Activated CD8-positive, alpha-beta memory T cell treated with anti-CD3 and anti-CD28 coated beads, Interleukin-2, amount 10 ng/mL, durations not matched to agents 7 days and 5 days (primary cell): Measurements from ENCODE around the gene UBAP2. TPM values are rescaled to one million over a fixed set of nuclear protein-coding genes. Genes with fewer than 3 reads are reported as not detected.

ENCODE experiments used
- ATAC-seq: fragments of 150-1000 bp; cut with Tn5 transposase; one replicate; pipeline ENCODE4 v1.10.0; 2021; ENCODE audit warnings: moderate library complexity
- CTCF ChIA-PET: fragments of 350-600 bp; sonication (Branson Sonifier 250); formaldehyde crosslinking; loops from one replicate; lab custom pipeline; 2021; ENCODE audit warnings: antibody characterized with exemption; lab: Charles Lee
- DNase-seq: peaks from one replicate; pipeline ENCODE4 v3.0.0-alpha.2; 2020
- H3K27ac Mint-ChIP-seq: one replicate; pipeline ENCODE4 v1.8.0; 2021; ENCODE audit warnings: mild to moderate bottlenecking, mixed read lengths
- H3K27me3 Mint-ChIP-seq: one replicate; pipeline ENCODE4 v1.8.0; 2021; ENCODE audit warnings: mixed read lengths
- H3K36me3 Mint-ChIP-seq: one replicate; pipeline ENCODE4 v1.8.0; 2021; ENCODE audit warnings: mild to moderate bottlenecking, mixed read lengths
- H3K4me1 Mint-ChIP-seq: one replicate; pipeline ENCODE4 v1.8.0; 2021; ENCODE audit warnings: mixed read lengths
- H3K4me3 Mint-ChIP-seq: one replicate; pipeline ENCODE4 v1.8.0; 2021; ENCODE audit warnings: mild to moderate bottlenecking, moderate library complexity, mixed read lengths
- H3K9me3 Mint-ChIP-seq: one replicate; pipeline ENCODE4 v1.8.0; 2022; ENCODE audit warnings: low read depth, mixed read lengths
- total RNA-seq, 2 experiments: library from RNA; stranded (reverse); gene quantifications; one replicate each; pipeline ENCODE4 v1.2.3, GENCODE V29; 2021

Gene UBAP2
- total RNA-seq, 2 experiments from 2014 or later, result 50.5 to 60.9 TPM

DNA sequence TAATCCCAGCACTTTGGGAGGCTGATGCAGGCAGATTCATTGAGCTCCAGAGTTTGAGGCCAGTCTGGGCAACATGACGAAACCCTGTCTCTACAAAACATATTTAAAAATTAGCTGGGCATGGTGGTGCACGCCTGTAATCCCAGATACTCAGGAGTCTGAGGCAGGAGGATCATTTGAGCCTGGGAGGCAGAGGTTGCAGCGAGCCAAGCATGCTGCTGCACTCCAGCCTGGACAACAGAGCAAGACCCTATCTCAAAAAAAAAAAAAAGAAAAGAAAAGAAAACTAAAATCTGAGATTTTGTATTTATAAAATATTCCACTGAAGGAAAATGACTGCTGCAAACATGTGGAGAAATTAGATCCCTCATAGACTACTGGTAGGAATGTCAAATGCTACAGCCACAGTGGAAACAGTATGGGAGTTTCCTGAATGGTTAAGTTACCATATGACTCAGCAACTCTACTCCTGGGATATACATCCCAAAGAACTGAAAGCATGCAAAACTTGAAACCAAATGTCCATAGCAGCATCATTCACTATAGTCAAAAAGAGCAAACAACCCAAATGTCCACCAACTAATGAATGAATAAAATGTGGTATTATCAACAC is 106.1 kb downstream of the UBAP2 start:
- H3K27me3 Mint-ChIP-seq, result no peaks in the 10 kb centered on the region
- H3K36me3 Mint-ChIP-seq, result peaks cover 45% of the 10 kb centered on the region
- H3K4me3 Mint-ChIP-seq, result no peak overlapping the region
- H3K27ac Mint-ChIP-seq, result no peak overlapping the region
- DNase-seq (no peak), ATAC-seq (no peak)
- H3K4me1 Mint-ChIP-seq, result no peaks in the 10 kb centered on the region
- no peaks in the 10 kb centered on the region for H3K9me3 Mint-ChIP-seq
- CTCF ChIA-PET, result no interaction called here

DNA sequence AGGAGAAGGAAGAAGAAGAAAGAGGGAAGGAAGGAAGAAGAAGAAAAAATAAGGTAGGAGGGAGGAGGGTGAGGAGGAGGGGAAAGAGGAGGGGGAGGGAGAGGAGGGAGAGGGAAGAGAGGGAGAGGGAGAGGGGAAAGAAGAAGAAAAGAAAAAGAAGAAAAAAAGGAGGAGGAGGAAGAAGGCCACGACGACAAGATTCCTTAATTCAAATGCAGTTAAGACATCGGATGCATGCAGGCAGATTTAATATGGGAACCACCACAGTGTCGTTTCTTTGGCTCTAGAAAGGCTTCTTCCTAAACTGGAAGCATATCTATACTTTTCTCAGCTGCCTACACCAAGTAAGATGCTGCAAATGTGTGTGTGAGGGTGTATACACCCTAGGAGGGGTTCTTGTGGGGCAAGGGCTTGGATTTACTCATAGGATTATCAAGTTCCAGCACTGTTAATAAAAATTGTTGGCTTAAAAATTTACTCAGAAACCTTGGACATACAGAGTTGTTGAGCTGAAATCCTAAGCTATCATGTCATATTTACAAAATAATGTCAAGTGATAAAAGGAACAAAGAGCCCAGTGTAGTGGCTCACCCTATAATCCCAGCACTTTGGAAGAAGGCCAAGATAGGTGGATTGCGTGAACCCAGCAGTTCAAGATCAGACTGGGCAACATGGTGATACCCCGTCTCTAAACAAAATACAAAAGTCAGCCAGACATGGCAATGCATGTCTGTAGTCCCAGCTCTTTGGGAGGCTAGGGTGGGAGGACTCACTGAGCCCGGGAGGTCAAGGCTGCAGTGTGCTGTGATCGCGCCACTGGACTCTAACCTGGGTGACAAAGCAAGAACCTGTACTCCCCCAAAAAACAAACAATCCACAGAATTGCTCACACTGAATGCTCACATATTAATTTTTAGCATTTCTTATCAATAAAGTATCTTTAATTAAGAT is 108.5 kb downstream of the UBAP2 start:
- H3K36me3 Mint-ChIP-seq, result peaks cover 43% of the 10 kb centered on the region
- peak; percentile 23 for ATAC-seq
- H3K4me3 Mint-ChIP-seq, result no peak overlapping the region
- no peak for DNase-seq
- no peaks in the 10 kb centered on the region for H3K9me3 Mint-ChIP-seq
- CTCF ChIA-PET, result no interaction called here
- H3K27ac Mint-ChIP-seq, result no peak overlapping the region
- no peaks in the 10 kb centered on the region for H3K27me3 Mint-ChIP-seq
- H3K4me1 Mint-ChIP-seq, result no peaks in the 10 kb centered on the region

DNA sequence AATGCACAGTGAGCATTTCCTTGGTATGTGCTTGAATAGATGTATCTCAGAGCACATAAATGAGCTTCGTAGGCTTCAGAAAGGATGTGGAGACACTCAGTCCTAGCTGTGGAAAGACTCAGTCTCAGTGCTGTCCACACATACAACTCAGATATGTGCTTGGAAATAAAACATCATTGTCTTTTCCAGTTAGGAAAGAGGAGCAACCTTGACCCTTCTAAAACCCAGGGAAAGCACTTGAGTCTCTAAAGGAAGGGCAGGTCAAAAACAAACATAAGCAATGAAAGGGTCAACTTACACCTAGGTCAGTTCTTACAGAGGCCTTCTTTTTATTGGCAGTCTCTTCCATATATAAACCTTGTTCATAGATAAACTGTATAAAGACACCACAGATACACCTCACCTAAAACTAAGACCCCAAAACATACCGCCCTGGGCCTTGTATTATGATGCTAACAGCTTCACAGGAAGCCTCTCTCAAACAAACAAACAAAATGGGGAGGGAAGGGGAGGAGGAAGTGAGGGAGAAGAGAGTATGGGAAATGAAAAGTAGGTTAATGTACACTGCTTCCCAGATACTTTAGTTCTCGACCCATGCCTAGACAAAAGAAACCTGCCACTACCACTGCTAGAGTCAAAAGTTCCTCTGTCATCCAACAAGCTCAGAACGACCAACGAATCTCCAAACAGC is 114.4 kb downstream of the UBAP2 start:
- H3K27me3 Mint-ChIP-seq, result no peaks in the 10 kb centered on the region
- ATAC-seq, result no peak
- no peaks in the 10 kb centered on the region for H3K4me1 Mint-ChIP-seq
- peak overlapping the region; percentile 22 for H3K27ac Mint-ChIP-seq
- H3K9me3 Mint-ChIP-seq, result no peaks in the 10 kb centered on the region
- DNase-seq, result no peak
- H3K36me3 Mint-ChIP-seq, result peaks cover 36% of the 10 kb centered on the region
- CTCF ChIA-PET, result interaction anchor here (1.2 to 2.5 kb wide), 2 partner anchors 10 to 11 kb away, joined by 3 to 9 read pairs; no protein-coding TSS in a partner anchor
- H3K4me3 Mint-ChIP-seq, result no peak overlapping the region

DNA sequence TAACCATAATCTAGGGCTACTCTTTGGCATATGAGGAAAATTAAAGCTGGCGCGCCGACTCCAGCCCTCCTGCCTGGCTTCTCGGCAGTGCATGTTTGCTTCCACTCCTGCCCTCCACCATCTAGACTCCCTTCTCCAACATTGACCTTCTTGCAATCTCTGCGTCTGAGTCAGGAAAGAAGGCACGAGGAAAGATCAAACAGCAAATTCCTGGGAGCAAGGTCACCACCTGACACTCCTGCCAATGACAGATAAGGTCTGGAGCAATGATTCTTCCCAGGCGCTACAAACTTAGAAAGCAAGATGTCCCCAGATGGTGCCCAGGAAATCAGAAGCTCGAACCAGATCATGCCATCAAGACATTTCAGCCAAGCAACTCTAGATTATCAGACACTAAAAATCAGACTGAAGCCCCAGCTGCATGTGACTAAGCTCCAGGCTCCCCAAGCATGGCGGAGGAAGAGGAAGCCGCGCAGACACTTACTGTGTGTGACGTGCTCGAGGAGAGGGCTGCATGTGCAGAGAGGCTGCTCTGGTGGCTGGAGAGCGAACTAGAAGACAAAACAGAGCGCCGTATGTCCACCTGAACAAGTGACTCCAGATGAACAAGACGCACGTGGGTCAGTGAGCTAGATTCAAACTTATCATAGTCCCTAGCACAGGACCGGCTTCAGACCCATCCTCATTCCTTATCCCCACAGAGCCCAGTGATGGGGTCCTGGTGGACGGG is 116.4 kb downstream of the UBAP2 start:
- Mint-ChIP-seq H3K9me3 (no peaks in the 10 kb centered on the region), H3K27me3 (no peaks in the 10 kb centered on the region), H3K36me3 (peaks cover 38% of the 10 kb centered on the region), H3K4me3 (no peak overlapping the region), H3K4me1 (no peaks in the 10 kb centered on the region), H3K27ac (no peak overlapping the region)
- CTCF ChIA-PET, result interaction anchor here (2.5 kb wide), 1 partner anchor 8 kb away, joined by 9 read pairs; no protein-coding TSS in a partner anchor
- DNase-seq (no peak), ATAC-seq (no peak)

DNA sequence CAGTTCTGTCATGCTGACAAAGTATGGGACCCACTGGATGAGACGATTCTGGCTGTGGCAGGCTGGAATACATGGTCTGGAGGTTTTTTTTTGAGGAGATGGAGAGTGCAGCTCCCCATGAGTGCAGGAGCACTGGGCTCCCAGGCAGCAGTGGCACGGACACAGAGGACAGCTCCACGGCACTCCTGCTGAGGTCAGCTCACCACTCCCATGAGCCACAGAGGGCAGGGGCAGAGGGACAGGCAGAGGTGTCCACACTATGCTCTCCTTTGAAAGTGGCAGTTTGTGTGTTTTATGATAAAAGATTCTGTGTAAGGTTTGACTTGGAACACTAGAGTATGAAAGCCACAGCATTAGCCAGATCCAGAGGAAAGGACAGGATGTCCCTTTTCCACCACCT is 117.4 kb downstream of the UBAP2 start:
- CTCF ChIA-PET, result no interaction called here
- H3K27me3 Mint-ChIP-seq, result no peaks in the 10 kb centered on the region
- H3K27ac Mint-ChIP-seq, result no peak overlapping the region
- peaks cover 36% of the 10 kb centered on the region for H3K36me3 Mint-ChIP-seq
- ATAC-seq, result no peak
- no peak overlapping the region for H3K4me3 Mint-ChIP-seq
- no peaks in the 10 kb centered on the region for H3K4me1 Mint-ChIP-seq
- no peak for DNase-seq
- no peaks in the 10 kb centered on the region for H3K9me3 Mint-ChIP-seq

DNA sequence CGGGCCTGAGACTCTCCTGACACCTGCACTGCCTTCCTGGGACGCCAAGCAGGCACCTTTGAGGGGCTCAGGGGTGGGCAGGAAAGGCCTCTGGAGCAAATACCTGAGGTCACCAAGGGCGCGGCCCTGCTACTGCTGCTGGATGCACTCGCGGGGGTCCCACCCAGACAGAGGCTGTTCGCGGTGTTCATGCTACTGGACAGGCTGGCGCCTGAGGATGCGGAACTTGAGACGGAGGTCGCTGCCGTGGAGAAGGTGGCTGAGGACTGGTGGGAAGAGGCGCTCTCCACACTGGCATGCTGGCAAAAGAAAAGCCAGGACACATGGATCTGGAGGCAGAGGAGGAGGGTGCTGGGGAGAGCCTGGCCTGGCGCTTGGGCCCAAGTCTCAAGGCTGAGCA is 121.0 kb downstream of the UBAP2 start:
- no peak overlapping the region for H3K27ac Mint-ChIP-seq
- H3K4me1 Mint-ChIP-seq, result no peaks in the 10 kb centered on the region
- no peak for ATAC-seq
- H3K27me3 Mint-ChIP-seq, result no peaks in the 10 kb centered on the region
- DNase-seq, result no peak
- CTCF ChIA-PET, result no interaction called here
- H3K36me3 Mint-ChIP-seq, result peaks cover 26% of the 10 kb centered on the region
- no peak overlapping the region for H3K4me3 Mint-ChIP-seq
- no peaks in the 10 kb centered on the region for H3K9me3 Mint-ChIP-seq

DNA sequence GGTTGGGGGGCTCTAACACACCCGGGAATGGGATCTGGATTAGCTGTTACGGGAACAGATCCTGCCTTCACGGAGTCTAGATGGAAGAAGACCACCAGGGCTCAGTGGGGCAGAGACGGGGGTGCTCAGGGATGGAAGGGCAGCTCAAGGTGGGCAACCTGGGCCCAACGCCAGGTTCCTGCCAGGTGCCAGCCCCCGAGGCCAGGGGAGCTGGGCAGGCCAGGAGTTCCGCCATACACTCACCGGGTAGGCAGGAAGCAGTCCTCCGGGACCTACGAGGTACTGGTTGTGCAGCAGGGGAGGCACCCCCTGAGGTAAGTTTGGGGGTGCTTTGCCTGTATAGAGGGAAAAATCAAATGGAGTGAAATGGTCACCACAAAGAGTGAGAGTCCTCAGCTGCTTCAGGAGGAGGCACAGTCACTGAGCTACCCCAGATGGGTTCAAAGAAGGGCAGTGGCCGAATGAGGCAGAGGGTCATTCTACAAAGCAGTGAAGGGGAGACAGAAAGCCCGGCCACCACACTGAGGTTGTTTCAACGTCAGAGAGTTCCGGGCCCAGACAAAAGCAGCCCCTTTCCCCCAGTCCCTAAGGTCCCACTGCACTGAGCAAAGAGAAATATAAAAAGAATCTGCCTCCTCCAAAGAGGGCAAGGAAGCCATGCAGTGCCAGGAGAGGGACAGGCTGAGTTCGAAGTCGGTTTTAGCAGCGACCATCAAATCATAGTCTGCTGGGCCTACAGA is 121.8 kb downstream of the UBAP2 start:
- ATAC-seq, result no peak
- Mint-ChIP-seq H3K27ac (no peak overlapping the region), H3K36me3 (peaks cover 23% of the 10 kb centered on the region), H3K9me3 (no peaks in the 10 kb centered on the region), H3K4me1 (no peaks in the 10 kb centered on the region), H3K4me3 (no peak overlapping the region), H3K27me3 (no peaks in the 10 kb centered on the region)
- CTCF ChIA-PET, result interaction anchor here (0.7 kb wide), 1 partner anchor 113 kb away, joined by 3 read pairs; no protein-coding TSS in a partner anchor
- DNase-seq, result no peak

DNA sequence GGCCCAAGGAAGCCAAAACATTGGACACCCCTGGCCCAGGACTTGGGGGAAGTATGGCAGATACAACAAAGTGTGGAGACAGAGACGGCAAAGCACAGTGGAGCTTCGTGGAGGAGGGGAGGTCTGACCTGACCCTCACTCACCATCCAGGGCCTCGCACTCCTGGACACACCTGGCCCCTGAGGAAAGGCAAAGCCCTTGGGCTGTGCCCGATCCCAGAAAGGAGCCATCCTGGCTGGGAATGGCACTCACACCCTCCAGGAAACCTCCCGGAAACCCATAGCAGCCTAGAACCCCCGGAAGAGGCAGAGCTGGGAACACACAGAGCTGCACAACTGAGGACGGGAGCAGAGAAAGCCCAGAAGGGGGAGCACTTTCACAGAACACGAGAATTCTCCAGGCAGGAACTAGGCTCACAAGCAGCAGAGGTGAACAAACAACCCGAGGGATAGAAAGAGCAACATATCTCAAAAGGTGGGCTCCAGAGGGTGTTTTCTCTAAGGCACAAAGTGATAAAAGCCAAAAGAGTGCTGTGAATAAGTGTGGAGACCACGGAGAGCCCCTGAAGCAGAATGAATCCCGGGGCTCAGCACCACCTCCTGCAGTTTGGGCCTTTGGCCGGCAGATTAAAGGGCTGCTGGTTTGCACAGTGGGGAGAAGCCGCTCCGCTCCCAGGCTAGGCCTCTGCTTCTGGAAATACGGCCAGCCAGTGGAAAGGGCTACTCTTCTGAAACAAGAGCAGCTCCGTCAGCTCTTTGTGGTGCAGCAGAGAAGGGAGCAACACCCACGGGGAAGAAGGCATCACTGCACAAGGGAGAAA is 123.5 kb downstream of the UBAP2 start:
- CTCF ChIA-PET, result interaction anchor here (0.6 to 2.2 kb wide), 14 partner anchors 8 to 454 kb away, joined by 3 to 10 read pairs (median 3); no protein-coding TSS in a partner anchor
- no peak for DNase-seq
- peaks cover 25% of the 10 kb centered on the region for H3K36me3 Mint-ChIP-seq
- no peaks in the 10 kb centered on the region for H3K27me3 Mint-ChIP-seq
- ATAC-seq, result no peak
- no peak overlapping the region for H3K4me3 Mint-ChIP-seq
- no peaks in the 10 kb centered on the region for H3K9me3 Mint-ChIP-seq
- H3K27ac Mint-ChIP-seq, result peak overlapping the region; percentile 5
- no peaks in the 10 kb centered on the region for H3K4me1 Mint-ChIP-seq

DNA sequence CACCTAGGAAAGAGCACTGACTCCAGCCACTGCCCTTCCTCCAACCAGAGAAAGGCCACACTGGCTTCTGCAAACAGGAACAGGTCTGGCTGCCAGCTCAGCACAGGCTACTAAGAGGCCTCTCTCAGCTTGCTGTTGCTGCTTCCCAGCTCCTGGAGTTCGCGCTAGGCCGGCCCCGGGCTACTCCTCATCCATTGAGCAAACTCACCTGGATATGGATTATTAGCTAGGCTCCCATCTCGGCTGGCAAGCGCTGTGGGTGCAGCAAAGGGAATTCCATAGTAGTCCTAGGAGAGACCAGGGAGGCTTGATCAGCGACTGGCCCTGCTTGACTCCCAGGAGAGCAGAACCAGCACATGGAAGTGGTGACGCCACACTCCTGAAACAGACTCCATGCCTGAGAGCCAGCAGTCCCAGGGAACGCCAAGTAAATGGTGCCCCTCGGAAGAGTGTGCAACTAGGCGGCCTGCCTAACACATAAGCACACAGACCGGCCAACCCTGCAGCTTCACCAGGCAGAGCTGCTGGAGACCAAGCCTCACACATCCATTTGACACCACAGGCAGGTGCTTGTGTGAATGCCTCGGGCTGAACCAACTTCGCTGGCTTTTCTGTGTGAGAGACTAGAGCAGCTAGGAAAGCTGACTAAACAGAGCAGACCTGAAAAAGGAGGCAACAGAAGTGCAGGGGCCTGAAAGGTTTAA is 124.5 kb downstream of the UBAP2 start:
- CTCF ChIA-PET, result interaction anchor here (0.9 to 2.2 kb wide), 9 partner anchors 9 to 455 kb away, joined by 3 to 10 read pairs (median 5); no protein-coding TSS in a partner anchor
- H3K27ac Mint-ChIP-seq, result no peak overlapping the region

DNA sequence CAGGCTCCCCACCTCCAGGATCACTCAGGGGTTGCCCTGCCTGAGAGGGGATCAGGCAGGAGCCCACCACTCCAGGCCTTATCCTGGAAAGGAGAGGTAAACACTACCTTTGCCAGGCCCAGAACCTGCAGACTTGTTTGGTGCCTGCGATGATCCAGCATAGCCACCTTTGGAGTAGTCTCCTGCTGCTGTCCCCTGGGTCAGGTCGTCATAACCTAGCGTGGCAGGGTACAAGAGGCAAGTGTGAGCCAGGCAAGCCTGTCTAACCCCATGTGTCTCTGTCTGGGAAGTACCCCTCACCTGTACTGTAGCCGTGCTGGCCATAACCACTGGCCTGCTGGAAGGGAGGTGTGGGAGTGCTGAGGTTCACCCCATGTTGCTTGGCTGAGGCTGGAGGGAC is 125.6 kb downstream of the UBAP2 start:
- no peaks in the 10 kb centered on the region for H3K9me3 Mint-ChIP-seq
- H3K4me1 Mint-ChIP-seq, result no peaks in the 10 kb centered on the region
- H3K27ac Mint-ChIP-seq, result no peak overlapping the region
- no peaks in the 10 kb centered on the region for H3K27me3 Mint-ChIP-seq
- no peak for DNase-seq
- H3K36me3 Mint-ChIP-seq, result peaks cover 31% of the 10 kb centered on the region
- no peak overlapping the region for H3K4me3 Mint-ChIP-seq
- no peak for ATAC-seq
- CTCF ChIA-PET, result interaction anchor here (0.7 to 1.6 kb wide), 4 partner anchors 12 to 109 kb away, joined by 3 to 6 read pairs (median 3); no protein-coding TSS in a partner anchor

More for the DNA sequence above, 124.5 kb downstream of the UBAP2 start:
- H3K36me3 Mint-ChIP-seq, result peaks cover 26% of the 10 kb centered on the region
- H3K4me3 Mint-ChIP-seq, result no peak overlapping the region
- no peaks in the 10 kb centered on the region for H3K27me3 Mint-ChIP-seq
- ATAC-seq (no peak), DNase-seq (no peak)
- H3K9me3 Mint-ChIP-seq, result no peaks in the 10 kb centered on the region
- H3K4me1 Mint-ChIP-seq, result no peaks in the 10 kb centered on the region
